ENCODE data around the gene MIS12. TPM values are rescaled to one million over a fixed set of nuclear protein-coding genes. Genes with fewer than 3 reads are reported as not detected.

The MIS12 gene
- polyA plus RNA-seq, 2 of the 4 experiments (the other 2 are of a cell fraction): 26.6 to 38.2 TPM

GRCh38 chr17:5531085-5531418 lies 44.7 kb downstream of the MIS12 start:
- Histone ChIP-seq H3K4me3 (no peak overlapping the region), H3K27ac (no peak overlapping the region), H3K4me2 (no peak overlapping the region), H3K4me1 (peaks cover 16% of the 10 kb centered on the region), H3K9me3 (no peaks in the 10 kb centered on the region)
- CTCF ChIA-PET: interaction anchor here (0.7 to 2.1 kb wide), 3 partner anchors 10 to 414 kb away, joined by 3 to 6 read pairs (median 3); no protein-coding TSS in a partner anchor
- WGBS (ENCODE audit: missing lambda C conversion rate): 66% methylated on average over 4 of the region's 4 CpGs
- DNase-seq (ENCODE audit: low read depth in 1 of 2, low spot score in 1 of 2): no peak
- no peak for ATAC-seq
- no peak for FAIRE-seq
- TF ChIP-seq HEYL (CRISPR knock-in tag; IDR thresholded peaks at IDR 0.05) (no peak), TP53 (CRISPR knock-in tag; IDR thresholded peaks at IDR 0.05) (no peak), TFCP2L1 (CRISPR knock-in tag; IDR thresholded peaks at IDR 0.05) (no peak), HOXA7 (CRISPR knock-in tag; IDR thresholded peaks at IDR 0.05) (no peak), E2F6 (IDR thresholded peaks at IDR 0.05; ENCODE audit: borderline replicate concordance, low read depth) (no peak), NPAS2 (CRISPR knock-in tag; IDR thresholded peaks at IDR 0.05; ENCODE audit: borderline replicate concordance) (no peak), ZNF302 (CRISPR knock-in tag; IDR thresholded peaks at IDR 0.05) (no peak), POLR2A (IDR thresholded peaks at IDR 0.05; ENCODE audit: low read length) (no peak), CBX2 (IDR thresholded peaks at IDR 0.05; ENCODE audit: borderline replicate concordance, low read depth) (no peak), CHD4 (IDR thresholded peaks at IDR 0.05; ENCODE audit: borderline replicate concordance) (no peak), NR3C1 (IDR thresholded peaks at IDR 0.05) (no peak), FOSB (CRISPR knock-in tag; IDR thresholded peaks at IDR 0.05) (no peak), PBX3 (IDR thresholded peaks at IDR 0.05) (no peak), KDM5A (IDR thresholded peaks at IDR 0.05) (no peak), RCOR1 (IDR thresholded peaks at IDR 0.05; ENCODE audit: low read depth, low read length) (no peak), HDAC2 (IDR thresholded peaks at IDR 0.05) (no peak), MAZ (IDR thresholded peaks at IDR 0.05; ENCODE audit: borderline replicate concordance, low read depth, low read length) (no peak), EP300 (IDR thresholded peaks at IDR 0.05) (no peak)
- POLR2A ChIA-PET: no interaction called here

- ATAC-seq (no peak), DNase-seq (ENCODE audit: low read depth in 1 of 2, low spot score in 1 of 2) (no peak), FAIRE-seq (no peak)
- WGBS (ENCODE audit: missing lambda C conversion rate): 74% methylated on average over 8 of the region's 8 CpGs
- no peak overlapping the region for H3K27ac ChIP-seq
- no peak overlapping the region for H3K4me3 ChIP-seq
- H3K4me2 ChIP-seq: no peak overlapping the region
- H3K9me3 ChIP-seq: no peaks in the 10 kb centered on the region
- TF ChIP-seq BHLHE40 (IDR thresholded peaks at IDR 0.05; ENCODE audit: low read depth, low read length) (no peak), RNF2 (IDR thresholded peaks at IDR 0.05; ENCODE audit: borderline replicate concordance, low read depth) (no peak), KDM5A (IDR thresholded peaks at IDR 0.05) (no peak), POLR2AphosphoS2 (conservative IDR thresholded peaks at IDR 0.05; ENCODE audit: low read length) (no peak), CHD2 (IDR thresholded peaks at IDR 0.05; ENCODE audit: low read length, partially characterized antibody) (no peak), JUN (IDR thresholded peaks at IDR 0.05) (no peak), TP53 (CRISPR knock-in tag; IDR thresholded peaks at IDR 0.05) (no peak), HMGXB4 (CRISPR knock-in tag; IDR thresholded peaks at IDR 0.05; ENCODE audit: borderline replicate concordance) (no peak), HOXA7 (CRISPR knock-in tag; IDR thresholded peaks at IDR 0.05) (no peak), JUNB (IDR thresholded peaks at IDR 0.05) (no peak), CHD4 (IDR thresholded peaks at IDR 0.05; ENCODE audit: borderline replicate concordance) (no peak), FOSB (CRISPR knock-in tag; IDR thresholded peaks at IDR 0.05) (no peak), EHF (CRISPR knock-in tag; IDR thresholded peaks at IDR 0.05) (no peak), POLR2A (IDR thresholded peaks at IDR 0.05; ENCODE audit: low read length) (no peak), SREBF2 (IDR thresholded peaks at IDR 0.05) (no peak)
- ChIA-PET POLR2A (no interaction called here), CTCF (interaction anchor here (1.0 to 1.3 kb wide), 2 partner anchors 8 to 109 kb away, joined by 3 read pairs; no protein-coding TSS in a partner anchor)
- H3K4me1 ChIP-seq: peaks cover under 1% of the 10 kb centered on the region; the same call in 1 of the 3 replicates
Measured at GRCh38 chr17:5532581-5532980, 46.2 kb downstream of the MIS12 start.

All from A549 (cell line).